A549 (cell line): Measurements from ENCODE around the gene ECM1. TPM values are rescaled to one million over a fixed set of nuclear protein-coding genes. Genes with fewer than 3 reads are reported as not detected.

Experiments used
- ATAC-seq, 2 experiments: fragments of 200-7000 bp in 1 of 2; fragments of >200 bp in 1 of 2; cut with Nextera tagmentation in 1 of 2; cut with Tn5 transposase in 1 of 2; 3 replicates each; pipeline versions ENCODE4 v1.8.0 to v1.9.1; 2018 to 2020; ENCODE audit warnings: mild to moderate bottlenecking in 1 of 2, moderate library complexity in 1 of 2
- CTCF ChIA-PET: fragments of 300-600 bp; sonication (Branson Sonifier 250); formaldehyde crosslinking; extraction: SDS; loops from one replicate; lab custom pipeline; 2021; ENCODE audit warnings: antibody characterized with exemption, inconsistent platforms; lab: Yijun Ruan, JAX
- POLR2A ChIA-PET: fragments of 350-600 bp; formaldehyde crosslinking; extraction: SDS; loops from one replicate; lab custom pipeline; 2021; ENCODE audit warnings: antibody characterized with exemption, inconsistent platforms; lab: Yijun Ruan, JAX
- DNase-seq, 2 experiments: peaks; one replicate each; pipeline versions ENCODE4 v3.0.0 to v3.0.0-alpha.2; 2011 to 2016; ENCODE audit warnings: low read depth in 1 of 2, low spot score in 1 of 2
- FAIRE-seq: peaks from 2 replicates; lab custom pipeline; 2011; peaks lifted over from hg19 to GRCh38; lab: Jason Lieb, UNC
- H3K27ac ChIP-seq, 2 experiments: fragments of >200 bp; sonication (Bioruptor Twin); formaldehyde crosslinking; 3 replicates each; pipeline ENCODE4 v1.5.1; 2016 to 2017
- H3K4me1 ChIP-seq: fragments of >200 bp; sonication (Bioruptor Twin); formaldehyde crosslinking; 3 replicates; pipeline ENCODE4 v1.6.1; 2016
- H3K4me2 ChIP-seq: fragments of >200 bp; sonication (Bioruptor Twin); formaldehyde crosslinking; 3 replicates; pipeline ENCODE4 v1.6.1; 2016
- H3K4me3 ChIP-seq: fragments of >200 bp; sonication (Bioruptor Twin); formaldehyde crosslinking; 3 replicates; pipeline ENCODE4 v1.5.1; 2016
- H3K9me3 ChIP-seq: fragments of >200 bp; sonication (Bioruptor Twin); formaldehyde crosslinking; 3 replicates; pipeline ENCODE4 v1.6.1; 2016
- BCL3 ChIP-seq: fragments of >200 bp; sonication (Bioruptor Twin); formaldehyde crosslinking; IDR thresholded peaks from 3 replicates; pipeline ENCODE4 v1.6.1; 2016
- CEBPB ChIP-seq, 2 experiments: fragments of >200 bp in 1 of 2; sonication (Bioruptor Twin) in 1 of 2; formaldehyde crosslinking in 1 of 2; IDR thresholded peaks; 2 replicates each; pipeline ENCODE4 v1.6.1; 2012 to 2016
- CTCF ChIP-seq: fragments of >200 bp; sonication (Bioruptor Twin); formaldehyde crosslinking; IDR thresholded peaks from 3 replicates; pipeline ENCODE4 v1.5.1; 2016
- ESRRA ChIP-seq: fragments of 150-350 bp; IDR thresholded peaks from 2 replicates; pipeline ENCODE4 v1.6.1; 2014; ENCODE audit warnings: mild to moderate bottlenecking, low read length, borderline replicate concordance
- FOSB ChIP-seq: fragments of 250-450 bp; sonication (Bioruptor Pico); IDR thresholded peaks from 2 replicates; pipeline ENCODE4 v1.5.0; 2020; ENCODE audit warnings: mild to moderate bottlenecking, moderate library complexity
- GATA3 ChIP-seq: IDR thresholded peaks from 2 replicates; pipeline ENCODE4 v1.6.1; 2012; ENCODE audit warnings: borderline replicate concordance
- HES2 ChIP-seq: fragments of >200 bp; sonication (Bioruptor Twin); formaldehyde crosslinking; IDR thresholded peaks from 2 replicates; pipeline ENCODE4 v1.6.1; 2016
- HOXB13 ChIP-seq: fragments of 250-450 bp; sonication (Bioruptor Pico); IDR thresholded peaks from 2 replicates; pipeline ENCODE4 v1.5.0; 2020; ENCODE audit warnings: low read depth, mild to moderate bottlenecking, moderate library complexity
- MAZ ChIP-seq: fragments of 150-350 bp; IDR thresholded peaks from 2 replicates; pipeline ENCODE4 v1.6.1; 2014; ENCODE audit warnings: antibody characterized with exemption, low read depth, low read length, borderline replicate concordance
- NPAS2 ChIP-seq: fragments of 250-450 bp; sonication (Bioruptor Pico); IDR thresholded peaks from 2 replicates; pipeline ENCODE4 v1.8.0; 2022; ENCODE audit warnings: mild to moderate bottlenecking, moderate library complexity, borderline replicate concordance
- PBX3 ChIP-seq: IDR thresholded peaks from 2 replicates; pipeline ENCODE4 v1.6.1; 2012
- POLR2A ChIP-seq: IDR thresholded peaks from 2 replicates; pipeline ENCODE4 v1.6.1; 2012; ENCODE audit warnings: mild to moderate bottlenecking, low read length
- POLR2AphosphoS2 ChIP-seq: conservative IDR thresholded peaks from 2 replicates; pipeline ENCODE4 v1.6.1; 2012; ENCODE audit warnings: low read length, improper control_type of control experiment, inconsistent platforms
- RCOR1 ChIP-seq: fragments of 150-350 bp; IDR thresholded peaks from 2 replicates; pipeline ENCODE4 v1.6.1; 2014; ENCODE audit warnings: antibody characterized with exemption, low read length, low read depth
- RFX5 ChIP-seq: fragments of 450-650 bp; IDR thresholded peaks from 2 replicates; pipeline ENCODE4 v1.7.1; 2014; ENCODE audit warnings: antibody characterized with exemption, mild to moderate bottlenecking, moderate library complexity
- RNF2 ChIP-seq: fragments of 200-600 bp; sonication (generic); IDR thresholded peaks from 2 replicates; pipeline ENCODE4 v1.6.1; 2016; ENCODE audit warnings: low read depth, mild to moderate bottlenecking, antibody characterized with exemption, moderate library complexity, borderline replicate concordance
- TFCP2L1 ChIP-seq: fragments of 250-450 bp; sonication (Bioruptor Pico); IDR thresholded peaks from 2 replicates; pipeline ENCODE4 v1.5.0; 2021; ENCODE audit warnings: mild to moderate bottlenecking
- USF2 ChIP-seq: fragments of 450-650 bp; IDR thresholded peaks from 2 replicates; pipeline ENCODE4 v1.6.1; 2014; ENCODE audit warnings: antibody characterized with exemption
- ZFP36 ChIP-seq: fragments of 450-650 bp; IDR thresholded peaks from 2 replicates; pipeline ENCODE4 v1.6.1; 2014; ENCODE audit warnings: borderline replicate concordance; ENCODE audit not compliant: partially characterized antibody
- WGBS: methylation state at CpG from one replicate; pipeline ENCODE4 v1.1.6; 2017; ENCODE audit errors: missing lambda C conversion rate; 5-methylcytosine and 5-hydroxymethylcytosine counted together
- polyA plus RNA-seq, 4 experiments: library from polyadenylated mRNA; depleted of rRNA in 3 of 4; stranded (reverse); fragments of >200 nt; fragmentation: RNase III in 1 of 4; extraction: RNeasy Plus Mini Kit Qiagen cat#74134 plus additional on column Dnase treatment in 1 of 4; gene quantifications; 2 replicates in 3 of 4; 3 replicates in 1 of 4; pipeline ENCODE4 v1.2.3, GENCODE V29; 2011 to 2017

The ECM1 gene
- polyA plus RNA-seq, 2 of the 4 experiments (the other 2 are of a cell fraction), result 0.88 to 1.0 TPM

GRCh38 chr1:150532860-150533259 lies 25.0 kb downstream of the ECM1 start:
- Histone ChIP-seq H3K4me3 (no peak overlapping the region), H3K27ac (peak overlapping the region in 1 of 2 experiments; percentile 29; a peak in 2 of 6 replicates), H3K4me1 (peaks cover 36% of the 10 kb centered on the region), H3K4me2 (peak overlapping the region; percentile 51; the same call in 1 of the 3 replicates), H3K9me3 (no peaks in the 10 kb centered on the region)
- FAIRE-seq (no peak), ATAC-seq (peak in 1 of 2 experiments; percentile 6; a peak in 3 of 6 replicates), DNase-seq (no peak)
- ChIA-PET CTCF (interaction anchor here (0.6 to 7.3 kb wide), 43 partner anchors 11 to 454 kb away, joined by 3 to 114 read pairs (median 4); partner anchors contain the start of genes ADAMTSL4, ECM1, FALEC and TARS2), POLR2A (interaction anchor here (0.6 to 1.4 kb wide), 5 partner anchors 15 to 169 kb away, joined by 3 to 12 read pairs (median 4); partner anchors contain the start of genes FALEC, MCL1 and RPRD2)
- TF ChIP-seq POLR2AphosphoS2 (no peak), BCL3 (no peak), ESRRA (no peak), CEBPB (IDR thresholded peaks at IDR 0.05) (0 out of 4 replicates have a peak, but pooled peaks of 1 of the 2 experiments have one; percentile 6), HOXB13 (CRISPR knock-in tag) (no peak), TFCP2L1 (CRISPR knock-in tag) (no peak)
- 27% methylated on average over 5 of the region's 5 CpGs for WGBS

- Histone ChIP-seq H3K27ac (no peak overlapping the region), H3K4me2 (no peak overlapping the region), H3K4me3 (no peak overlapping the region), H3K9me3 (no peaks in the 10 kb centered on the region), H3K4me1 (peaks cover 40% of the 10 kb centered on the region)
- TF ChIP-seq CTCF, result no peak
- no peak for TF ChIP-seq MAZ
- no peak for TF ChIP-seq GATA3
- TF ChIP-seq POLR2AphosphoS2, result no peak
- no peak for TF ChIP-seq PBX3
- no peak for TF ChIP-seq NPAS2 (CRISPR knock-in tag)
- no peak for TF ChIP-seq RFX5
- no peak for TF ChIP-seq HES2
- TF ChIP-seq POLR2A, result no peak
- TF ChIP-seq RCOR1, result no peak
- no peak for TF ChIP-seq FOSB (CRISPR knock-in tag)
- no peak for DNase-seq
- 83% methylated on average over 6 of the region's 6 CpGs for WGBS
- ATAC-seq, result no peak
- CTCF ChIA-PET, result interaction anchor here (0.6 to 7.3 kb wide), 9 partner anchors 10 to 451 kb away, joined by 3 to 114 read pairs (median 27); partner anchors contain the start of genes ADAMTSL4, ECM1 and FALEC
- POLR2A ChIA-PET, result no interaction called here
- FAIRE-seq, result no peak
Measured at GRCh38 chr1:150534002-150534401, 26.1 kb downstream of the ECM1 start.

- H3K9me3 ChIP-seq, result no peaks in the 10 kb centered on the region
- H3K4me2 ChIP-seq, result peak overlapping the region; percentile 38
- ChIA-PET POLR2A (interaction anchor here (0.9 kb wide), 1 partner anchor 10 kb away, joined by 3 read pairs; no protein-coding TSS in a partner anchor), CTCF (interaction anchor here (0.8 to 7.3 kb wide), 10 partner anchors 10 to 280 kb away, joined by 3 to 114 read pairs (median 4); partner anchors contain the start of genes ADAMTSL4, ECM1 and FALEC)
- no peak overlapping the region for H3K4me3 ChIP-seq
- no peak for FAIRE-seq
- peak overlapping the region in 1 of 2 experiments; percentile 34; a peak in 1 of 6 replicates for H3K27ac ChIP-seq
- peaks cover 37% of the 10 kb centered on the region for H3K4me1 ChIP-seq
- peak in 1 of 2 experiments; percentile 50 for DNase-seq
- ATAC-seq, result no peak
- WGBS, result 77% methylated on average over 14 of the region's 14 CpGs
- TF ChIP-seq CTCF (no peak), HOXB13 (CRISPR knock-in tag) (no peak), USF2 (no peak), POLR2A (no peak), BCL3 (no peak), RNF2 (no peak), ZFP36 (no peak), PBX3 (no peak)
Measured at GRCh38 chr1:150535511-150536287, 27.8 kb downstream of the ECM1 start.
